MM.1S (cell line): ENCODE measurements around the gene BCAP31.
"Not testable (repeated sequence)": the region's sequence is repeated elsewhere in the genome, so short reads cannot be mapped to it uniquely, and the experiment has no call there.

Experiments used
- DNase-seq: peaks from one replicate; pipeline ENCODE4 v3.0.0-alpha.2; 2015
- H2AFZ ChIP-seq: fragments of 300-600 bp; sonication (generic); 2 replicates; pipeline ENCODE4 v1.6.0; 2016; ENCODE audit warnings: antibody characterized with exemption, low read length
- H3F3A ChIP-seq: fragments of 300-600 bp; sonication (generic); 2 replicates; pipeline ENCODE4 v1.6.1; 2016; ENCODE audit warnings: mild to moderate bottlenecking, antibody characterized with exemption, low read length, moderate library complexity, mixed read lengths; ENCODE audit not compliant: insufficient read depth
- H3K27ac ChIP-seq: fragments of 300-600 bp; sonication (generic); 2 replicates; pipeline ENCODE4 v1.5.1; 2016; ENCODE audit warnings: mild to moderate bottlenecking, low read length
- H3K27me3 ChIP-seq: fragments of 300-600 bp; sonication (generic); replicated peaks from 2 replicates; pipeline ENCODE4 v1.6.0; 2016; ENCODE audit warnings: low read length; ENCODE audit not compliant: insufficient read depth
- H3K36me3 ChIP-seq: fragments of 300-600 bp; sonication (generic); replicated peaks from 2 replicates; pipeline ENCODE4 v1.6.1; 2016; ENCODE audit warnings: mild to moderate bottlenecking, low read length, mixed read lengths; ENCODE audit not compliant: insufficient read depth
- H3K4me1 ChIP-seq: fragments of 300-600 bp; sonication (generic); 2 replicates; pipeline ENCODE4 v1.6.1; 2016; ENCODE audit warnings: low read length, mixed read lengths
- H3K4me2 ChIP-seq: fragments of 300-600 bp; sonication (generic); 2 replicates; pipeline ENCODE4 v1.6.0; 2016; ENCODE audit warnings: low read depth, low read length
- H3K4me3 ChIP-seq: fragments of 300-600 bp; sonication (generic); 2 replicates; pipeline ENCODE4 v1.5.1; 2016; ENCODE audit warnings: low read length, mixed read lengths
- H3K79me2 ChIP-seq: fragments of 300-600 bp; sonication (generic); 2 replicates; pipeline ENCODE4 v1.6.1; 2016; ENCODE audit warnings: mixed run types, low read length, mixed read lengths
- H3K9ac ChIP-seq: fragments of 300-600 bp; sonication (generic); 2 replicates; pipeline ENCODE4 v1.6.1; 2016; ENCODE audit warnings: low read length, mixed read lengths
- H3K9me2 ChIP-seq: fragments of 300-600 bp; sonication (generic); replicated peaks from 2 replicates; pipeline ENCODE4 v1.6.1; 2016; ENCODE audit warnings: mild to moderate bottlenecking, low read length, mixed read lengths; ENCODE audit not compliant: insufficient read depth
- H3K9me3 ChIP-seq: fragments of 300-600 bp; sonication (generic); replicated peaks from 2 replicates; pipeline ENCODE4 v1.6.1; 2016; ENCODE audit warnings: mild to moderate bottlenecking, low read length, mixed read lengths; ENCODE audit not compliant: insufficient read depth
- H4K20me1 ChIP-seq: fragments of 300-600 bp; sonication (generic); 2 replicates; pipeline ENCODE4 v1.6.1; 2016; ENCODE audit warnings: mild to moderate bottlenecking, low read length, moderate library complexity, mixed read lengths; ENCODE audit not compliant: insufficient read depth
- CTCF ChIP-seq: fragments of 300-600 bp; sonication (generic); IDR thresholded peaks from 2 replicates; pipeline ENCODE4 v1.5.1; 2016; ENCODE audit warnings: antibody characterized with exemption, low read length, mixed read lengths
- EZH2 ChIP-seq: fragments of 300-600 bp; sonication (generic); optimal IDR thresholded peaks from 2 replicates; pipeline ENCODE3; 2017; ENCODE audit warnings: low read depth, mild to moderate bottlenecking, antibody characterized with exemption, low read length, mixed read lengths
- EZH2phosphoT487 ChIP-seq: fragments of 300-600 bp; sonication (generic); IDR thresholded peaks from 2 replicates; pipeline ENCODE4 v1.6.1; 2018; ENCODE audit warnings: antibody characterized with exemption, low read length

BCAP31 gene

GRCh38 chrX:153706799-153707198 is 17.4 kb downstream of the BCAP31 start:
- no peak for DNase-seq
- Histone ChIP-seq H3K9me3 (no peaks in the 10 kb centered on the region), H3K27ac (no peak overlapping the region), H4K20me1 (no peaks in the 10 kb centered on the region), H3K9me2 (no peaks in the 10 kb centered on the region), H3K79me2 (no peaks in the 10 kb centered on the region), H3F3A (no peaks in the 10 kb centered on the region), H2AFZ (no peak overlapping the region), H3K4me3 (no peak overlapping the region), H3K27me3 (no peaks in the 10 kb centered on the region), H3K4me1 (no peaks in the 10 kb centered on the region), H3K36me3 (no peaks in the 10 kb centered on the region), H3K9ac (no peak overlapping the region), H3K4me2 (no peak overlapping the region)
- TF ChIP-seq EZH2phosphoT487 (no peak), CTCF (no peak), EZH2 (no peak)

- H2AFZ ChIP-seq, H3K27me3 ChIP-seq, H3K36me3 ChIP-seq, H3F3A ChIP-seq, H3K4me1 ChIP-seq, H3K4me3 ChIP-seq, H3K27ac ChIP-seq, H3K79me2 ChIP-seq, H3K4me2 ChIP-seq, H3K9ac ChIP-seq, DNase-seq, H4K20me1 ChIP-seq, H3K9me3 ChIP-seq, H3K9me2 ChIP-seq: not testable (repeated sequence)
Measured at GRCh38 chrX:153705403-153706060, 18.7 kb downstream of the BCAP31 start.

- DNase-seq, H2AFZ ChIP-seq, H3K4me2 ChIP-seq, H3F3A ChIP-seq, H3K27ac ChIP-seq, H3K4me3 ChIP-seq, H3K36me3 ChIP-seq, H3K9ac ChIP-seq, H4K20me1 ChIP-seq, H3K27me3 ChIP-seq, H3K9me3 ChIP-seq, H3K9me2 ChIP-seq, H3K4me1 ChIP-seq, H3K79me2 ChIP-seq: not testable (repeated sequence)
Measured at GRCh38 chrX:153704631-153705402, 19.4 kb downstream of the BCAP31 start.

GRCh38 chrX:153704021-153704526 is 20.1 kb downstream of the BCAP31 start:
- Histone ChIP-seq H3K4me1 (no peaks in the 10 kb centered on the region), H3K4me3 (no peak overlapping the region), H4K20me1 (no peaks in the 10 kb centered on the region)

More at GRCh38 chrX:153704021-153704526, 20.1 kb downstream of the BCAP31 start:
- H3K9me2 ChIP-seq = no peaks in the 10 kb centered on the region
- H2AFZ ChIP-seq = no peak overlapping the region
- H3K79me2 ChIP-seq = no peaks in the 10 kb centered on the region
- no peaks in the 10 kb centered on the region for H3F3A ChIP-seq
- H3K27ac ChIP-seq = no peak overlapping the region
- H3K36me3 ChIP-seq = no peaks in the 10 kb centered on the region
- H3K9ac ChIP-seq = no peak overlapping the region
- no peak for DNase-seq
- no peaks in the 10 kb centered on the region for H3K9me3 ChIP-seq
- no peaks in the 10 kb centered on the region for H3K27me3 ChIP-seq
- TF ChIP-seq EZH2phosphoT487 = no peak
- TF ChIP-seq EZH2 = no peak
- no peak for TF ChIP-seq CTCF
- no peak overlapping the region for H3K4me2 ChIP-seq
